Measurements from ENCODE around the gene MICU1. TPM values are rescaled to one million over a fixed set of nuclear protein-coding genes. Genes with fewer than 3 reads are reported as not detected.
A peak's percentile ranks its signal among the peaks of the same experiment; 100 is the strongest.

Gene MICU1
- total and polyA plus RNA-seq, 2 experiments from 2014 or later: 27.5 to 52.3 TPM

- Mint-ChIP-seq H3K4me3 (no peak overlapping the region), H3K36me3 (ENCODE audit: low read depth) (no peaks in the 10 kb centered on the region), H3K9me3 (no peaks in the 10 kb centered on the region), H3K27ac (no peak overlapping the region; the same call in 1 of the 2 replicates), H3K4me1 (peaks cover 5% of the 10 kb centered on the region; the same call in 2 of the 3 replicates), H3K27me3 (ENCODE audit: insufficient read depth, low read depth, poor library complexity) (peaks cover 3% of the 10 kb centered on the region)
- Histone ChIP-seq H3K9me2 (ENCODE audit: insufficient read depth) (no peaks in the 10 kb centered on the region), H3K4me1 (ENCODE audit: insufficient read depth) (peaks cover 11% of the 10 kb centered on the region; the same call in 1 of the 2 replicates), H3K79me2 (replicated peaks; ENCODE audit: insufficient read depth) (no peaks in the 10 kb centered on the region), H3K36me3 (ENCODE audit: insufficient read depth) (no peaks in the 10 kb centered on the region), H2AFZ (peak overlapping the region; percentile 81), H4K20me1 (replicated peaks; ENCODE audit: insufficient read depth) (no peaks in the 10 kb centered on the region), H3K27me3 (ENCODE audit: insufficient read depth) (no peaks in the 10 kb centered on the region), H3K4me3 (no peak overlapping the region), H3F3A (replicated peaks; ENCODE audit: low read depth) (0 out of 2 replicates have a peak, but pooled peaks cover 5% of the 10 kb centered on the region), H3K4me2 (no peak overlapping the region), H3K27ac (ENCODE audit: low read depth) (no peak overlapping the region)
- no peak for DNase-seq (ENCODE audit: low spot score)
- TF ChIP-seq NANOG (IDR thresholded peaks at IDR 0.05; ENCODE audit: borderline replicate concordance) (no peak), JUNB (IDR thresholded peaks at IDR 0.05; ENCODE audit: unreplicated experiment) (no peak), ZNF331 (CRISPR knock-in tag; IDR thresholded peaks at IDR 0.05; ENCODE audit: low read depth) (no peak), STAT1 (IDR thresholded peaks at IDR 0.05; ENCODE audit: unreplicated experiment) (no peak), ETS1 (IDR thresholded peaks at IDR 0.05) (no peak), EZH2 (IDR thresholded peaks at IDR 0.05; ENCODE audit: low read depth, unreplicated experiment) (no peak), ZNF114 (CRISPR knock-in tag; IDR thresholded peaks at IDR 0.05) (no peak), POLR2AphosphoS5 (IDR thresholded peaks at IDR 0.05; ENCODE audit: low read depth) (no peak), ZNF462 (CRISPR knock-in tag; IDR thresholded peaks at IDR 0.05) (no peak), CTCF (conservative IDR thresholded peaks at IDR 0.05; ENCODE audit: low read depth in 2 of 2) (no peak), REST (IDR thresholded peaks at IDR 0.05; ENCODE audit: unreplicated experiment) (no peak), CREB1 (CRISPR knock-in tag; IDR thresholded peaks at IDR 0.05; ENCODE audit: low read depth) (no peak), EZH2phosphoT487 (IDR thresholded peaks at IDR 0.05; ENCODE audit: unreplicated experiment) (no peak)
- ATAC-seq: no peak
These were observed 33.0 kb upstream of the MICU1 start for GRCh38 chr10:72658696-72659400.

All from GM23338 (cell line).